Thyroid gland (tissue), 4 donors: Measurements from ENCODE around the gene SETX.

Experiments used
- CTCF ChIP-seq, 6 experiments: fragments of 200-600 bp in 3 of 6; fragments of 450-650 bp in 3 of 6; sonication (generic) in 3 of 6; IDR thresholded peaks; one replicate each; pipeline ENCODE4 v1.5.1; 2016 to 2019; ENCODE audit warnings: antibody characterized with exemption in 6 of 6, mild to moderate bottlenecking in 2 of 6, inconsistent platforms in 1 of 6, moderate library complexity in 1 of 6
- POLR2A ChIP-seq, 2 donors: fragments of 450-650 bp; IDR thresholded peaks; one replicate each; pipeline ENCODE4 v1.6.1; 2017; ENCODE audit warnings: antibody characterized with exemption in 2 of 2, mild to moderate bottlenecking in 2 of 2, moderate library complexity in 1 of 2

- TF ChIP-seq CTCF (IDR thresholded peaks at IDR 0.05): no peak
- TF ChIP-seq POLR2A (IDR thresholded peaks at IDR 0.05): no peak
Observed at GRCh38 chr9:132324425-132324824, 30.4 kb downstream of the SETX start.
